Skin epidermis (tissue), 12 donors: ENCODE measurements around the gene OFD1.

ENCODE experiments used
- H3K27ac ChIP-seq, 21 experiments: fragments of 200-600 bp; sonication (generic) in 11 of 21; one replicate each; pipeline ENCODE4 v1.5.0; 2020; ENCODE audit warnings: mild to moderate bottlenecking in 3 of 21, inconsistent platforms in 2 of 21, moderate library complexity in 2 of 21
- H3K4me3 ChIP-seq, 7 experiments: fragments of 200-600 bp; sonication (generic) in 2 of 7; one replicate each; pipeline ENCODE4 v1.5.0; 2020; ENCODE audit warnings: inconsistent platforms in 2 of 7, mild to moderate bottlenecking in 2 of 7, moderate library complexity in 1 of 7

The OFD1 gene

DNA sequence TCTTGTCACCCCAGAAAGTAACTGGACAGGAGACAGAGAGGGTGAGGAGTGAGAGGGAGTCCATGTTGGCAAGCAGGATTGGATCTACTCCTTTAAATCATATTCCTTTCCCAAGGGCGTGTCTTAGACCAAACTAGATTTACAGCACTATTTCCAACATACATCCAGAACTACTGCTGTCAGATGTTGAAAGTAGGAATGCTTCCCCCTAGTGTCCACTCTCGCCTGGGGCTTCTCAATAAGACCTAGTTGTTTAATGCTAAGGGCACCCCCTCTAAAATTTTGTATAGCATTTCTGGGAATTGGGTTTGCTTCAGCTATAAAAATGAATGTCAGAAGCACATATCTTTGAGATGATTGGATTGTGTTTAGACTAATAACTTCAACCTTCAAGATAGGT, 13.3 kb downstream of the OFD1 start:
- no peak overlapping the region for H3K4me3 ChIP-seq
- no peak overlapping the region for H3K27ac ChIP-seq

DNA sequence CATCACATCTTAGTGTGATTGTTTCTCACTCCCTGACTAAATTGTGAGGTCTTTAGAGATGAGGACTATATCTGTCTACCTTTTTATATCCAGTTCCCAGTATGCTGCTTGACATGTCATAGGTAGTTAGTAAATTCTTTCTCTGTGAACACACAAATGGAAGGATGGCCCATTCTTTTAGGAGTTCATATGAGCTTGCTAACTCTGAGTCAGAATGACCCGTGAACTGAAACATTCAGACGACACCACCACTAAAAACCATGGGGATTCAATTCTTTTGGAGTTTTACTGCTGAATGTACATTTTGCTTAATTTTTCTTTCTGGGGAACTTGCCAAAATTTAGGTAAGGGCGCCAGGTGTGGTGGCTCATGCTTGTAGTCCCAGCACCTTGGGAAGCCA, 13.9 kb downstream of the OFD1 start:
- Histone ChIP-seq H3K27ac (no peak overlapping the region), H3K4me3 (no peak overlapping the region)

DNA sequence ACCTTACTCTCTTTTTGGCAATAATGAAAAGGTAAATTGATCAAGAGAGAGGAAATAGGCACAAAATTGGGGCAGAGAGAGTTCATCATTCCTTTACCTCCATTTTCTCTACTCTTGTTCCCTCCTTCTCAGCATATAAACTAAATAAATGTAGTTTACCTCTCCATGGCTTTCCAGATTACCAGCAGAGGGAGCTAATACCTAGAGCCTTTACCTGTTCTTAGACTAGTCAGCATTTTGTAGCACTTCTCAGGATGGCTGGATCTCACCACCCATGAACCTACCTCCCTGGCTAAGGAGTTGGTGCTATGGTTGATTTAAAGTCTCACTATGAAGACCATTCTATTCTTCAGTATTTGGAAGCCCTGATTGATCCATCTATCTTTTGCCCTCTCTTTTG, 15.7 kb downstream of the OFD1 start:
- no peak overlapping the region for H3K4me3 ChIP-seq
- H3K27ac ChIP-seq = no peak overlapping the region

DNA sequence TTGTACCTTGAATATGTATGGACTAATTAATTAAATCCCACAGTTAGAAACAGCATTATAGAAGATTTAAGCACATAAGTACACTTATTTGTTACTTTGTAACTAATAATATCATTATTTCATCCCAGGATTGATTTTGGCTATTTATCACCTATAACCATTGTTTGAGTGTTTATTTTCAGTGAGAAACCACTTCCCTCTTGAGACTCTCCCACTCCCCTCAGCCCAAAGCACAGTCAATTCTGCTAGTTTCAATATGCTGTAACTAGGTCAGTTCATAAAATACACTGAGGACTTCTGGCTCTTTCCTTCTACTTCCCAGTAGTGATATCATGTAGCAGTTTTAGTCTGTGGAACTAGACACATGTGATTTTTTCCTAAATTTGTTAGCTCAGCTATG, 16.3 kb downstream of the OFD1 start:
- H3K4me3 ChIP-seq = no peak overlapping the region
- peak overlapping the region in 1 of 21 experiments; percentile 16 for H3K27ac ChIP-seq

DNA sequence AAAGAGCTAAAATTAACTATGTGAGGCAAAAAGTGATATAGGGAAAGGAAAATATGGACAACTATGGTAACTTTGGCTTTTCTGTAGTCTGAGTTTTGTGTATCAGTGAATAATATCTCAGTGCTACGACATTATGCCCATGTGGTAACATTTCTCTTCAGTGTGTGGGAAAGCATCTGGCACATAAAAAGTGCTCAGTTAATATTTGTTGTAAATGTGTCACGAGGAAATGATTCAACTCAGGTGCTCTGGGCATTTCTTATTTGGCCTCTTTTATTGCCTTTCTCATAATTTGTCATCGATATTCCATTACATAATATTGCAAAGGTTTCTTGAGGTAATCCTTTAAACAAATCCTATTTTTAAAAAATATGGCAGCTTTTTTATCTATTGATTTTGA, 17.6 kb downstream of the OFD1 start:
- no peak overlapping the region for H3K4me3 ChIP-seq

DNA sequence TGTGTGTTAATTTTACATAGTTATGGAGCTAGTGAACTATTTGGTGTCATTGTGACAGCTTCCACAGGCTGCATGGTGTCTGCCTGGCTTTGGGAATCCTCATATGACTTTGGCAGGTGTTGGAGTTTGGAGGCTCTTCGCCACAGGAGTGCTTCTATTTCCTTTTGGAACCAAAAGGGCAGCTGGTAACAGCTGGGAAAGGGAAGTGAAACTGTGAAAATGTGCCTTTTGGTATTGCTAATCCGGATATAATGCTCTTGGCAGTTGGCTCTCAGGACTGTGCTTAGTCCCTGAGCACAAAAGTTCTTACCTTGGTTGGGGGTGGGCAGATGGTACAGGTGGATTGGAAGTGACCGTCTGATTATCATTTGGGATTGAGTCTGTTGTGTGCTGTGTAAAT, 18.1 kb downstream of the OFD1 start:
- Histone ChIP-seq H3K27ac (no peak overlapping the region), H3K4me3 (no peak overlapping the region)

More for the DNA sequence above, 17.6 kb downstream of the OFD1 start:
- no peak overlapping the region for H3K27ac ChIP-seq

DNA sequence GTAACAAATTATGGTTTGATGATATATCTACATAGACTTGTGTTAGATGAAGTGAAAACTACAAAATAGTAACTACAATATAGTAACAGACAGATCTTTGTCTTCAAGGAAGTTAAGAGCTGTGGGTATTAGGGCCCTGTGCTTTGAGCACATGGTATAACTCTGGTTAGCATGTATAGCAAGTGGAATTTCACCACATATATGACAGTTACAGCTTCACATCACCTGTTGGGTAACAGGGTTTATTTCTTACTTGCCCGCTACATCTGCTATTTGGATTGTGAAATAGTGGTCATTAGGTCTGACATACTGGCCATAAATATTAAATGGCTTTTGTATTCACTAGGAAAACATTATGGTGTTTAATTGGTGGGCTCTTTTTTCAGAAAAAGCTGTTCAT, 20.2 kb downstream of the OFD1 start:
- H3K27ac ChIP-seq = no peak overlapping the region
- no peak overlapping the region for H3K4me3 ChIP-seq

DNA sequence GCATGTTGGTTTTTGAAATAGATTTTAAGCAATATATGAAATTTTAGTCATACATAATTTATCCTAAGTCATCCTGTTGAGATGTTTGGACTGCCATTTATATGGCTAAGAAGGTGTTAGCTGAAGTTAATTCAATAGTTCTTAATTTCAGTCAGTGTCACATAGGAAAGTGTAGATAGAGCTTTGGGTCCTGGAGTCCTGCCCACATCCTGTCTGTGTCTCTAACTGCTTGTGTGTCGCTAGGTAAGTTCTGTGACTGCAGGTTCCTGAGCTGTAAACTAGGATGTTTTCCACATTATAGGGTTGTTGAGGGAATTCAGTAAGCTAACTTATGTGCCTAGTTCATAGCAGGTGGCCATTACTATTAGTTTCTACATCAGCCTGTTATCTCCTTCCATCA, 20.7 kb downstream of the OFD1 start:
- Histone ChIP-seq H3K4me3 (no peak overlapping the region), H3K27ac (no peak overlapping the region)

DNA sequence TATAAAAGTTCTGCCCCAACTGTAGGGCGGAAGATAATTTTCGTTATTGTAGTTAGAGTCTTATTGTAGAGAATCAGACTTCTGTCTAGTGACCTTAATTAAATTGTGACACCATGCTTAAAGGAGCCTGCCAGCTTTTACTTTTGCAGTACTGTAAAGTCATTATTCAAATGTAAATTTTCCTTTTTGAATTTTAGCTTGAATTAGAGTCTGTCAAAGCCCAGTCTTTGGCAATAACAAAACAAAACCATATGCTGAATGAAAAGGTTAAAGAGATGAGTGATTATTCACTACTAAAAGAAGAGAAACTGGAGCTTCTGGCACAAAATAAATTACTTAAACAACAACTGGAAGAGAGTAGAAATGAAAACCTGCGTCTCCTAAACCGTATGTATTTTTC, 21.8 kb downstream of the OFD1 start:
- Histone ChIP-seq H3K4me3 (no peak overlapping the region), H3K27ac (no peak overlapping the region)

DNA sequence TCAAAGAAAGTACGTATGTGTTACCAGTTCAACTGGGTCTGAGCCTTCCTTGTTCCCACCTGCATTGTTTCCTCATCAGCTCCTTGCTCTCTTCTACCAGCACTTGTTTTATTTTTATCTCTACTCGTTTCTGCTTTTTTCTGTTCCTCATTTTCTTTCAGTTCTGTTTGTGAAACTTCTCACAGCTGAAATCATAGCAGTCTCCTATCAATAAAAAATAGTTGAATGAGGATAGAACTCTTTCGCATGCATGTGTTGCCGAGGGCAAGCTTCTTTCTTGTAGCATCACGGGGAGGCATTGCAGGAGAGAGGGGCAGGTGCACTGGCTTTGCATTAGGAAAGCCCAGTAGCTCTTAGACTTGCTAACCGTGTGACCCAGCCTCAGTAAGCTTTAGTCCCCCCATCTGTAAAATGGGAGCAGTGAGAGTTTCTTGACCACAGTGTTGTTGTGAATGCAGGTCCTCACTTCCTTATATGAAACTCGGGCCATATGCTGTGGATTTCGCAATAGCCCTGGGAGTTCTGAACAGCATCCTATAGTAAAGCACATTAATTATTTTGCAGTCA, 24.7 kb downstream of the OFD1 start:
- H3K4me3 ChIP-seq = no peak overlapping the region
- H3K27ac ChIP-seq = no peak overlapping the region

DNA sequence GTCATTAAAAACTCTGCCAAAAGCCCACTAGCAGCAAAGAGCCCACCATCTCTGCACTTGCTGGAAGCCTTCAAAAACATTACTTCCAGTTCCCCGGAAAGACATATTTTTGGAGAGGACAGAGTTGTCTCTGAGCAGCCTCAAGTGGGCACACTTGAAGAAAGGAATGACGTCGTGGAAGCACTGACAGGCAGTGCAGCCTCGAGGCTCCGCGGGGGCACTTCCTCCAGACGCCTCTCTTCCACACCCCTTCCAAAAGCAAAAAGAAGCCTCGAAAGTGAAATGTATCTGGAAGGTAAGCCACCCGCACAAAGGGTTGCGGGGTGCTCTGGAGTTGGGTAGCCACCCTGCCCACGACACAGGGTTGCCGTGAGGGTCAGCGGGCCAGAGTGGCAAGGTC, 25.9 kb downstream of the OFD1 start:
- no peak overlapping the region for H3K27ac ChIP-seq
- no peak overlapping the region for H3K4me3 ChIP-seq

DNA sequence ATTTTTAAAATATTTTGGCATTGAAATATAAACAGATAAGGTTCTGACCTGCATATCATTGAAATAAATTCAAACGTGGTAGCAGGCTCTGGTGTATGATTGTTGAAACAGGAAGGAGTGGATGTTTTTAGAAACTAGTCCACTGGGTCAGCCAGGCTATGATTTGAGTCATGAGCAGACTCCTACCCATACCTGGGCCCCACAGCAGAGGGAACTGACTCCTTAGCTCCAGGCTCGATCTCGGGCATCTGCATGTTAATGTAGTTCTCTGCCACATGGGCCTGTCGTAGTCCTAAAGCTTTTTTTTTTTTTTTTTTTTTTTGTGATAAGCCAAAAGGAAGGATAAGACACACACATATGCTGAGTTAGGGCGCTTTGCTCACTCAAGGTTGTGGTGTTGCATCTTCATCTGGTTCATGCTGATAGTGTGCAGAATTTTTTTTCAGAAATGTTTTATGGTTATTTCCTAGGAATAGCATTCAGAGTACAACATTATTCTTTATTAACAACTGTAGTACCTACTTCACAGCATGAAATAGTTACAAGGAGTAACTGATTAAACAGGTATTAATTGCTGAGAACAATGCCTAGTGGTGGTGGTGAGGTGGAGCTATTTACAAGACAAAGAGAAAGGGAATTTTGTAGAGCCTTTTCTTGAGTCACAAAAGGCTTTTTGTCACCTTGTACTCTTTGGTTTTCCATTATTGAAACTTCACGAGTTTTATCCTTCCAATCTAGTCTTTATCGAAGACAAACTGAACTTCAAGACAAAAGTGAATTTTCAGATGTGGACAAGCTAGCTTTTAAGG, 27.3 kb downstream of the OFD1 start:
- H3K27ac ChIP-seq = peak overlapping the region in 1 of 21 experiments; percentile 69
- H3K4me3 ChIP-seq = no peak overlapping the region

DNA sequence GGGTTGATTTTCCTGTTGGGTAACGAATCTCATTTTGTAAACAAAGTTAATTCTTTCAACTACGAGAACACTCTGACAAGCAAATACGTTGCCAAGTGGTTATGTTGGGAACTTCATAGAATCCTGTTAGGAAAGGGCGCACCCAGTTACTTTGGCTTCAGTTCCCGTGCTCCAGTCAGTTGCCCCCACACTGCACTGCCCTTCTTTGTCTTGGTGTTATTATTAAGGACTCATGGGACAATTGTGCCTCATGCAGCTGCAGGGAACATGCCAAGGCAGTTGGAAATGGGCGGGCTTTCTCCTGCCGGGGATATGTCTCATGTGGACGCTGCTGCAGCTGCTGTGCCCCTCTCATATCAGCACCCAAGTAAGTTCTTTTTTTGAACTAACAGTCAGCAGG, 28.9 kb downstream of the OFD1 start:
- Histone ChIP-seq H3K4me3 (no peak overlapping the region), H3K27ac (peak overlapping the region in 4 of 21 experiments; percentile 3 to 69 (median 48))

DNA sequence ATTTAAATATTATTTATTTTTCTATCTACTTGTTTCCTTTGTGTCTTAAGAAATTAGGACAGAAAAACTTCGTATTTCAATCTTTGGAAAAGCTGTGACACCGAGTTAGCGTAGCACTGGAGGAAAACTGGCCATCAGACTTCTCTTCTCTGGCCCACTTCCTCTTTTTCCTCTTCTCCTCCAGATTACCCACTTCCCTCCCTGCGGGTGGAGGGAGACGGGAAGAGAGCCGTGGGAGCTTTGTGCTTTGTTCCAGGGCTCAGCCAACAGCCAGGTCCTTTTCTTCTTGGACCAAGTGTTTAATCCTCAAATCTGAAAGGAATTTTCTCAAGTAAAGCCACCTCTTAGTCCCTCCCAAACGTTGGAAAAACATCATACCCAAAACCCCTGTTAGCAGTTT, 29.7 kb downstream of the OFD1 start:
- H3K27ac ChIP-seq = peak overlapping the region in 7 of 21 experiments; percentile 16 to 69 (median 42)
- no peak overlapping the region for H3K4me3 ChIP-seq

DNA sequence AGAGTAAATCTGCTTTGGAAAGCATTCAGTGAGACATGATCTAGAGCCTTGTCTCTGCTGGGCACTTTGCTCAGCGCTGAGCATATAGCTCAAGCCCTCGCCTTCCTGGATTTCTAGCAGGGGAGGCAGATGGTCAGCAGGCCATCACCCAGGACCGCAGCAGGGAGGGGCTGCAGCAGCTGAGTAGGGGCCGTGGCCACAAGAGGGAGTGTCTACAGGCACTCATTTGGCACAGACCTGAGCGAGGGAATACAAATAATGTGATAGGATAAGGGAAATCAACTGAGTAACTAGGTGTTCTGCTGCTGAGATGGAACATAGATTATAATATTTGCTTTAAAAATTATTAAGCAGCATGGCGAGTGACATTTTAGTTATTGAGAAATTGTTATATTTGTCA, 30.2 kb downstream of the OFD1 start:
- peak overlapping the region in 6 of 21 experiments; percentile 16 to 69 (median 40) for H3K27ac ChIP-seq
- no peak overlapping the region for H3K4me3 ChIP-seq

DNA sequence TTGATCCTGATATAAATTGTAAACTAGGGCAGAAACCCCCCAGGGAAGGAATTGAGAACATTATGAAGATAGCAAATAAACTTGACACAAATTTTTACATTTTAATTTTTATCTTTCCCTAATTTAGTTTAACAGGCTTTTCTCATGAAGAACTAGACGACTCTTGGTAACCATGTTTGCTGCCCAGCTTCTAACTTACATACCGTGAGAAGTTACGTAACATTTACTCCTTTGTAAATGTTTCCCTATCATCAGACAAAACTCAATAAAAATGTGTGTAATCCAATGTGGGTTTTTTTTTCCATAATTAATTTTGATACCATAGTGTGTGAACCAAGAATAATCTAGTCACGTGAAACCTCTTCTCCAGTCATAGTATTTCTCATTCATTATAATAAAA, 34.4 kb downstream of the OFD1 start:
- no peak overlapping the region for H3K27ac ChIP-seq
- H3K4me3 ChIP-seq = no peak overlapping the region

DNA sequence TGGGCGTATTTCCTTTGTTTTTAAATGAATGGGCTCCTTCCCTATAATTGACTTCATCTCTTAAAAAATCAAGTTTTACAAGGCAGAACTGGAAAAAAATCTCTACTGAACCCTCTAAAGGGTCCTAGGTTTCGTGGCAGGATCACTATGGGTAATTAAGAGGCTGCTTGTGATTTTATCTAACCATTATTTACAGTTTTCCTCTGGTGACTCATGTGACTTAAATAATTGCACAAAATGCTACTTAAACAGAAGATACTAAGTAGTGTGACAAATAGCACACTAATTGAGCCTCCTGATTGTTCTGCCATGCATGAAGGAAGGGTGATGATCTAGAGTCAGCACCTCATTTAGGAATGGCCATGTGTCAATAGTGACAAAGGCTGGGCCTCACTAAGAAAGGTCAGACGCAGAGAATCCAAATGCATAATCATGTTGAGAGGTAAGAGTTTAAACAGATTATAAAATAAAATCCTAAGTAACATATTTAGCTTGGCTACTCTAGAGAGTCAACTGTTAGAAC, 35.5 kb downstream of the OFD1 start:
- Histone ChIP-seq H3K4me3 (no peak overlapping the region), H3K27ac (no peak overlapping the region)

DNA sequence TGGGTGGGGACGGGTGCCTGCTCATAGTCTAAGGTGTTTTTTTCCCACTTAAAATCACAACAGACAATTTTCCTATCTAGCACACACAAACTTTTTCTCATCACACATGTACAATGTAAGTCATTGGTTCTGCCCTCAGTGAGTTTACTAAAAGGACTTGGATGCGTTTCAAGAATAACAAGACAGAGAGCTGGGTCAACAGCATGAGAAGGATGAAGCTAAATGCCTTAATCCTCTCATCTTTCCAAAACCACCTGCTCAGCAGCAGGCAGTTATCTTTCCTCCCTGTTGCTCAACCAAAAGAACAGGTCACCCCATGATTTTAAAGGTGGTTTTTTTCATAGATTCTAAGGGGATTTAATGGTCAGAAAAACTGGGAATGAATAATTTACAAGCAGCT, 40.1 kb downstream of the OFD1 start:
- H3K27ac ChIP-seq = no peak overlapping the region
- H3K4me3 ChIP-seq = no peak overlapping the region

DNA sequence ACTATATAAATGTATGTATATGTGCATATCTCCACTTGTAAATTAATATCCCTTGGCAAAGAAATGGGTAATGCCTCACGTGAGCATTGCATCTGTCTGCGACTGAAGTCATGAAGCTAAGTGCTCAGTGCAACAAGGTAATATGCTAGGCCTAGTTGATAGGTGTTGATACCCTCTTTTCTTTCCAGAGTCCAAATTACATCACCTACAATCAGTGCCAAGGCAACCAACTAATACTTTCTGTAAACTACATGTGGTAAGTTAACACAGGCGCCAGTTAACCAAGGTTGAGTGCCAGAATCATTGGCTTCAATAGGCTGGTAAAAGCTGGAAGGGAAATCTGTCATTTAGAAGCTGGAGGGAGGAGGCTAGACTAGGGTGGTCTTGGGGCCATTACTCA, 41.3 kb downstream of the OFD1 start:
- H3K27ac ChIP-seq = no peak overlapping the region
- H3K4me3 ChIP-seq = no peak overlapping the region

DNA sequence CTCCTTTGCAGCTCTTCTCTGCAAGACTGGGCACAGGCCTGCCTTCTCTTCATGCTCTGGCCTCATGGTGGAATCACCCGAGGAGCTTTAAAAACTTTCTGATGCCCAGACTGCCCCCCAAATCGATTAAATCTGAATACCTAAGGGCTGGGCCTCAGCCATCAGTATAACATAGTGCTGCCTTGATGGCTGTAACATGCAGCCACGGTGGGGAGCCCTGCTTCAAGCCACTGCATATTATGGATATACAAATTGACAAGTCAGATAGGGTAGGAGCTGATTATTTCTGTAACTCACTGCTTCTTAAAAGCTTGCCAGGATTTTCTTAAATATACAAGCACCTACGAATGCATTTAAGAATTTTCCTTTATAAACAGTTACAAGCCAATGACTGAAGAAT, 41.8 kb downstream of the OFD1 start:
- no peak overlapping the region for H3K4me3 ChIP-seq
- no peak overlapping the region for H3K27ac ChIP-seq

DNA sequence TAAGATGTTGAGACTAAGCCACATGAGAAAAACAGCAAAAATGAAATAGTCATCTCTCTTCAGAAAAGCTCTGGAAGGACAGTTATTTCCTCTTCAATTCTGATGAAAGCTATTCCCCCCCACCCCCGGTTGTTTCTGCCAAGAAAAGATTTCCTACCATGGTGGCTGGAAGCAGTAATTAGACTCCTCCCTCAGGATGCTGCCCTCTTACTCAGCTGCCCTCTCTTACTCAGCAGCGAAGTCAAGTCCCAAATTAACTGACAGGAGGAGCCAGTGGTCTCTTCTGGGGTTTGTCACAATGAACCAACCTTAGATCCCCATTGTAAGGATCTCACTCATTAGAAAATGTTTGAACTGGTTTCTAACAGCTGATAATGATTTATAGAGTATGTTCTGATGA, 44.4 kb downstream of the OFD1 start:
- Histone ChIP-seq H3K4me3 (no peak overlapping the region), H3K27ac (no peak overlapping the region)
